Neuronal stem cell (in vitro differentiated cells): Measurements from ENCODE around the gene TMEM91.

Experiments
- DNase-seq: peaks from one replicate; pipeline ENCODE4 v3.0.0-alpha.2; 2013; ENCODE audit warnings: low spot score
- H2AFZ ChIP-seq: one replicate; pipeline ENCODE4 v1.6.1; 2013; ENCODE audit warnings: mild to moderate bottlenecking, low read length, inconsistent platforms
- H2AK5ac ChIP-seq: 2 replicates; pipeline ENCODE4 v1.6.1; 2013; ENCODE audit warnings: low read depth, mild to moderate bottlenecking, inconsistent platforms, low read length, moderate library complexity, mixed read lengths
- H2BK120ac ChIP-seq: 2 replicates; pipeline ENCODE4 v1.6.1; 2013; ENCODE audit warnings: low read depth, mild to moderate bottlenecking, inconsistent platforms, low read length, moderate library complexity, mixed read lengths
- H2BK12ac ChIP-seq: one replicate; pipeline ENCODE4 v1.6.1; 2013; ENCODE audit warnings: low read length, inconsistent platforms
- H2BK15ac ChIP-seq: 2 replicates; pipeline ENCODE4 v1.6.1; 2013; ENCODE audit warnings: mild to moderate bottlenecking, low read length, inconsistent platforms, mixed read lengths
- H2BK5ac ChIP-seq: one replicate; pipeline ENCODE4 v1.6.1; 2013; ENCODE audit warnings: inconsistent platforms, mild to moderate bottlenecking, low read length, moderate library complexity
- H3K14ac ChIP-seq: one replicate; pipeline ENCODE4 v1.6.1; 2013; ENCODE audit warnings: low read length, inconsistent platforms
- H3K18ac ChIP-seq: 2 replicates; pipeline ENCODE4 v1.6.1; 2013; ENCODE audit warnings: low read length, inconsistent platforms
- H3K23ac ChIP-seq: 2 replicates; pipeline ENCODE4 v1.6.1; 2013; ENCODE audit warnings: low read depth, mild to moderate bottlenecking, mixed read lengths, low read length, inconsistent platforms; ENCODE audit not compliant: poor library complexity
- H3K27ac ChIP-seq: replicated peaks from 3 replicates; pipeline ENCODE4 v1.5.1; 2013; ENCODE audit warnings: low read length, inconsistent platforms
- H3K27me3 ChIP-seq, 3 experiments: 2 replicates each; pipeline ENCODE4 v1.6.1; 2013; ENCODE audit warnings: low read length in 3 of 3, mild to moderate bottlenecking in 2 of 3, inconsistent platforms in 1 of 3, low read depth in 1 of 3, mixed read lengths in 1 of 3, moderate library complexity in 1 of 3; ENCODE audit not compliant: control insufficient read depth in 3 of 3, insufficient read depth in 3 of 3
- H3K36me3 ChIP-seq, 2 donors: replicated peaks in 1 of 2; 2 replicates each; pipeline ENCODE4 v1.6.1; 2013; ENCODE audit warnings: low read length in 2 of 2; ENCODE audit not compliant: control insufficient read depth in 2 of 2, insufficient read depth in 2 of 2
- H3K4ac ChIP-seq: 2 replicates; pipeline ENCODE4 v1.6.1; 2013; ENCODE audit warnings: inconsistent platforms, mild to moderate bottlenecking, low read length, moderate library complexity
- H3K4me1 ChIP-seq, 2 donors: 1 replicate in 1 of 2; 2 replicates in 1 of 2; pipeline ENCODE4 v1.6.1; 2013; ENCODE audit warnings: low read length in 2 of 2, low read depth in 1 of 2; ENCODE audit not compliant: control insufficient read depth in 2 of 2, insufficient read depth in 1 of 2
- H3K4me2 ChIP-seq: one replicate; pipeline ENCODE4 v1.6.1; 2013; ENCODE audit warnings: mild to moderate bottlenecking, low read length, inconsistent platforms; ENCODE audit not compliant: insufficient read depth, poor library complexity, severe bottlenecking
- H3K4me3 ChIP-seq, 2 donors: 2 replicates each; pipeline ENCODE4 v1.5.1; 2013; ENCODE audit warnings: low read length in 2 of 2, mild to moderate bottlenecking in 2 of 2, inconsistent platforms in 1 of 2, moderate library complexity in 1 of 2
- H3K79me1 ChIP-seq: one replicate; pipeline ENCODE4 v1.6.1; 2013; ENCODE audit warnings: low read depth, mild to moderate bottlenecking, inconsistent platforms, low read length, moderate library complexity
- H3K9ac ChIP-seq: one replicate; pipeline ENCODE4 v1.6.1; 2013; ENCODE audit warnings: mild to moderate bottlenecking, low read depth, low read length, inconsistent platforms; ENCODE audit not compliant: poor library complexity
- H3K9me3 ChIP-seq, 2 donors: replicated peaks in 1 of 2; 2 replicates each; pipeline versions ENCODE3 to v1.6.1; 2013; ENCODE audit warnings: low read length in 2 of 2, mild to moderate bottlenecking in 2 of 2, inconsistent platforms in 1 of 2, low read depth in 1 of 2, mixed read lengths in 1 of 2, moderate library complexity in 1 of 2; ENCODE audit not compliant: control insufficient read depth in 2 of 2, insufficient read depth in 1 of 2
- H4K8ac ChIP-seq: one replicate; pipeline ENCODE4 v1.6.1; 2013; ENCODE audit warnings: low read depth, mild to moderate bottlenecking, inconsistent platforms, low read length, moderate library complexity
- H4K91ac ChIP-seq: one replicate; pipeline ENCODE4 v1.6.1; 2013; ENCODE audit warnings: low read length, low read depth, mild to moderate bottlenecking, inconsistent platforms; ENCODE audit not compliant: poor library complexity
- WGBS, 2 donors: extraction: QIAGEN DNeasy Blood & Tissue Kit; methylation state at CpG; one replicate each; pipeline ENCODE4 v1.1.7; 2013; ENCODE audit warnings: missing lambda C conversion rate in 2 of 2, mixed read lengths in 1 of 2; ENCODE audit not compliant: insufficient read length in 2 of 2, insufficient replicate concordance in 1 of 2; ENCODE audit errors: extremely low coverage in 2 of 2; 5-methylcytosine and 5-hydroxymethylcytosine counted together

The TMEM91 gene

DNA sequence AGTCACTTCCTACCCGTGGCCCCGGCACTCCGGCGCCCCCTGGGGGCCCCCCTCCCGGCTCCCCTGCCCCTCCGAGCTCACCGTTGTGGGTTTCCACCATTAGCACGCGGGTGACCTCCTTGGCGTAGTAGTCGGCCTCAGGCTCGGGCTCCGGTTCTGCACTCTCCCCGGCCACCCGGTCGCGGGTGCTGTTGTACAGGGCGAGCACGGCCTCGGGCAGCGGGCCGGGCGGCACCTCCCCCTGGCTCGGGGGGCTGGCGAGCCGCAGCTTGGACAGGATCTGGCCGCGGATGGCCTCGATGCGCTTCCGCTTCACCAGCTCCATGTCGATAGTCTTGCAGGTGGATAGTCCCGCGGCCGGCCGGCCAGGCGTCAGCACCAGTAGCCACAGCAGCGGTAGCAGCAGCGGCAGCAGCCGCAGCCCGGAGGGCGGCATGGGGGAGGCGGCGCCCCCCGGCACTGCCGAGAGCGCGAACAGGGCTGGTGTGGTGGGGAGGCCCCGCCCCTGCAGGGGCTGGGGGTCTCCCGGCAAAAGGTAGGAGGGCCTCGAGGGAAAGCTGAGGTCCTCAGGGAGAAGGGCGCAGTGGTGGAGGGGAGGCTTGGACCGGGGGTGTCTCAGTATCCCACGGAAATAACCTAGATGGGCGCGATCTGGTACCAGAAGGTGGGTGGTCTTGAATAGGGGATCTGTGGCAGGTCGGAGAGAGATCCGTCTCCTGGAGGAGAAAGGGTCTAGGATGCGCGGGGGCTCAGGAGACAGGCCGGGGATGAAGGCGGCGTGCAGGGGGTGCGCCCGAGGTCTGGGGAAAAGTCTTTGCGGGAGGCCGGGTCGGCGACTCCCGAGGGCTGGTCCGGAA lies 23.5 kb upstream of the TMEM91 start:
- Histone ChIP-seq H3K4me3 (peak overlapping the region; percentile 73 to 81), H3K4me2 (peak overlapping the region; percentile 92), H4K91ac (no peak overlapping the region), H4K8ac (peak overlapping the region; percentile 23), H3K4me1 (peaks cover 14 to 23% of the 10 kb centered on the region in 2 donors), H2BK15ac (peak overlapping the region; percentile 96), H3K27ac (no peak overlapping the region), H3K36me3 (no peaks in the 10 kb centered on the region), H3K18ac (peak overlapping the region; percentile 97), H3K4ac (peak overlapping the region; percentile 66), H3K9ac (peak overlapping the region; percentile 86), H3K27me3 (peaks cover 0 to 46% (median 25%) of the 10 kb centered on the region in 3 experiments), H2BK12ac (peak overlapping the region; percentile 82), H2AFZ (peak overlapping the region; percentile 99), H3K23ac (peak overlapping the region; percentile 95), H2BK5ac (peak overlapping the region; percentile 87), H2BK120ac (peak overlapping the region; percentile 81), H3K9me3 (peaks cover 0 to 1% of the 10 kb centered on the region in 2 donors), H3K14ac (peak overlapping the region; percentile 38), H3K79me1 (no peaks in the 10 kb centered on the region), H2AK5ac (peak overlapping the region; percentile 35)
- no peak for DNase-seq
- no CpG with 5 or more reads among the region's 71 CpGs for WGBS, 2 donors

- peak within 1 kb of the TSS; percentile 92 for H3K4me2 ChIP-seq
- H3K23ac ChIP-seq: peak within 1 kb of the TSS; percentile 95
- H2BK5ac ChIP-seq: peak within 1 kb of the TSS; percentile 87
- H3K4me1 ChIP-seq: peaks cover 14 to 23% of the 10 kb centered on the region in 2 donors
- no CpG with 5 or more reads among the region's 78 CpGs for WGBS, 2 donors
- H4K91ac ChIP-seq: no peak within 1 kb of the TSS
- peak within 1 kb of the TSS; percentile 86 for H3K9ac ChIP-seq
- H3K4ac ChIP-seq: no peak within 1 kb of the TSS
- H3K27ac ChIP-seq: no peak within 1 kb of the TSS
- H2BK12ac ChIP-seq: peak within 1 kb of the TSS; percentile 82
- H2BK120ac ChIP-seq: peak within 1 kb of the TSS; percentile 81
- peak; percentile 64 for DNase-seq
- H3K9me3 ChIP-seq: peaks cover 0 to 1% of the 10 kb centered on the region in 2 donors
- no peaks in the 10 kb centered on the region for H3K79me1 ChIP-seq
- H2BK15ac ChIP-seq: peak within 1 kb of the TSS; percentile 96
- peak within 1 kb of the TSS; percentile 23 for H4K8ac ChIP-seq
- H3K27me3 ChIP-seq: peaks cover 0 to 46% (median 25%) of the 10 kb centered on the region in 3 experiments
- peak within 1 kb of the TSS; percentile 73 to 81 for H3K4me3 ChIP-seq
- H3K14ac ChIP-seq: peak within 1 kb of the TSS; percentile 38
- H3K18ac ChIP-seq: peak within 1 kb of the TSS; percentile 97
- peak within 1 kb of the TSS; percentile 89 for H2AK5ac ChIP-seq
- peak within 1 kb of the TSS; percentile 99 for H2AFZ ChIP-seq
- H3K36me3 ChIP-seq: no peaks in the 10 kb centered on the region
Observed at GRCh38 chr19:41353466-41354342, 22.6 kb upstream of the TMEM91 start, which contains the start of gene TGFB1. Gene TGFB1, minus strand, starts transcription at chr19:41353922. Its CDS starts 878 bp downstream, at chr19:41353044.

DNA sequence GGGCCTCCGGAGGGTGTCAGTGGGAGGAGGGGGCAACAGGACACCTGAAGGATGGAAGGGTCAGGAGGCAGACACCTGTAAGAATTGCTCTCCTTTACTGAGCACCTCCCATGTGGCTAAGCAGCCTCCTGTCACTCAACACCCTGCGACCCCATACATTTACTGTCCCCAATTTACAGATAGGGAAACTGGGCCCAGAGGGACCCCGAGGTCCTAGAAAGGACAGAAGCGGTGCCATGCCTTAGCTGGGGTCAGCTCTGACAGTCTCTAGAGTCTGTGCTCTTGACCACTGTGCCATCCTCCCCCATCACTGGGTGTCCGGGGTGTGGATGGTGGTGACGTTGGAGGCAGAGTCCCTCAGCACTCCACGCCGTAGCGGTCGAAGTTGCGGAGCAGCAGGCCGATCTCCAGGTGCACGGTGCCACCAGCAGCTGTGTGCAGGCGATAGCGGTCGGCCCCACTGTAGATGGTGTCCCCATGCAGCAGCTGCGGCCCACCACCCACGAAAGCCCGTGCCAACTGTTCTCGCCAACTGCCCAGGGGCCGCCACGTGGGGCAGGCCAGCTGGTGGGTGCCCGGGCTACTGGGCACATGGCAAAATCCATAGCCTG lies 21.9 kb upstream of the TMEM91 start:
- H3K4me3 ChIP-seq: peak overlapping the region; percentile 49 to 73
- peaks cover 14 to 23% of the 10 kb centered on the region in 2 donors for H3K4me1 ChIP-seq
- peak overlapping the region; percentile 37 for H3K23ac ChIP-seq
- H3K18ac ChIP-seq: peak overlapping the region; percentile 59
- peak overlapping the region; percentile 89 for H2AK5ac ChIP-seq
- H3K9me3 ChIP-seq: peaks cover 0 to 1% of the 10 kb centered on the region in 2 donors
- no peak overlapping the region for H2BK120ac ChIP-seq
- H3K4me2 ChIP-seq: no peak overlapping the region
- peaks cover 0 to 41% (median 25%) of the 10 kb centered on the region in 3 experiments for H3K27me3 ChIP-seq
- peak overlapping the region; percentile 72 for H2BK15ac ChIP-seq
- no peak overlapping the region for H4K91ac ChIP-seq
- H3K27ac ChIP-seq: no peak overlapping the region
- peak overlapping the region; percentile 47 for H2BK12ac ChIP-seq
- peak overlapping the region; percentile 99 for H2AFZ ChIP-seq
- H3K9ac ChIP-seq: peak overlapping the region; percentile 30
- no peak overlapping the region for H3K4ac ChIP-seq
- H4K8ac ChIP-seq: no peak overlapping the region
- H3K79me1 ChIP-seq: no peaks in the 10 kb centered on the region
- no peak overlapping the region for H2BK5ac ChIP-seq
- H3K14ac ChIP-seq: no peak overlapping the region
- WGBS, 2 donors: no CpG with 5 or more reads among the region's 23 CpGs
- no peak for DNase-seq
- H3K36me3 ChIP-seq: no peaks in the 10 kb centered on the region
